ENCODE data around the gene INTS6L.
A peak's percentile ranks its signal among the peaks of the same experiment; 100 is the strongest.

Gene INTS6L

GRCh38 chrX:135541351-135541750 is 20.9 kb downstream of the INTS6L start:
- H3K27ac ChIP-seq: no peak overlapping the region

GRCh38 chrX:135543172-135543571 is 22.7 kb downstream of the INTS6L start:
- no peak overlapping the region for H3K27ac ChIP-seq
- TF ChIP-seq, protein P1, sequence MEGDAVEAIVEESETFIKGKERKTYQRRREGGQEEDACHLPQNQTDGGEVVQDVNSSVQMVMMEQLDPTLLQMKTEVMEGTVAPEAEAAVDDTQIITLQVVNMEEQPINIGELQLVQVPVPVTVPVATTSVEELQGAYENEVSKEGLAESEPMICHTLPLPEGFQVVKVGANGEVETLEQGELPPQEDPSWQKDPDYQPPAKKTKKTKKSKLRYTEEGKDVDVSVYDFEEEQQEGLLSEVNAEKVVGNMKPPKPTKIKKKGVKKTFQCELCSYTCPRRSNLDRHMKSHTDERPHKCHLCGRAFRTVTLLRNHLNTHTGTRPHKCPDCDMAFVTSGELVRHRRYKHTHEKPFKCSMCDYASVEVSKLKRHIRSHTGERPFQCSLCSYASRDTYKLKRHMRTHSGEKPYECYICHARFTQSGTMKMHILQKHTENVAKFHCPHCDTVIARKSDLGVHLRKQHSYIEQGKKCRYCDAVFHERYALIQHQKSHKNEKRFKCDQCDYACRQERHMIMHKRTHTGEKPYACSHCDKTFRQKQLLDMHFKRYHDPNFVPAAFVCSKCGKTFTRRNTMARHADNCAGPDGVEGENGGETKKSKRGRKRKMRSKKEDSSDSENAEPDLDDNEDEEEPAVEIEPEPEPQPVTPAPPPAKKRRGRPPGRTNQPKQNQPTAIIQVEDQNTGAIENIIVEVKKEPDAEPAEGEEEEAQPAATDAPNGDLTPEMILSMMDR (IDR thresholded peaks at IDR 0.05): no peak
- TF ChIP-seq ZFX (IDR thresholded peaks at IDR 0.05; ENCODE audit: borderline replicate concordance): no peak

More at GRCh38 chrX:135541351-135541750, 20.9 kb downstream of the INTS6L start:
- TF ChIP-seq, protein P1 (IDR thresholded peaks at IDR 0.05): no peak
- TF ChIP-seq ZFX (IDR thresholded peaks at IDR 0.05; ENCODE audit: borderline replicate concordance): no peak

DNA sequence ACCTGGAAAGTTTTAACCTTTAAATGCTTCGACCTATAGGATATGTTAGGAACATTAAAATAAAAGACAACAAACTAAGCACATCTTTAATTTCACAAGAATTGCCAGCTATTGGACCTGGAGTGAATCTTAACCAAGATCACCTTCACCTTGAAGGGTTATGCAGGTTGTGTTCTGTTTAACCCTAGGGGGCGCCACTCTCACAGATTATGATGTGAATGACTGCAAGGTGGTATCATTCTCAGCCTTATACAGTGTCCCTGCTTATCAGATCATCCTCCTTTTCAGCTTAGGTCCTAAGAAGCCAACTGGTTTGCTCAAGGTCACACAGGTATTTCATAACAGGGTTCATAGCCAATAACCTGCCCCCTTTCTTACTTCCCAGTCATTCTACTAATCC is 23.5 kb downstream of the INTS6L start:
- no peak overlapping the region; the same call in 1 of the 2 replicates for H3K27ac ChIP-seq
- no peak for TF ChIP-seq ZFX (IDR thresholded peaks at IDR 0.05; ENCODE audit: borderline replicate concordance)
- TF ChIP-seq, protein P1 (IDR thresholded peaks at IDR 0.05): peak; percentile 53

- no peak for TF ChIP-seq ZFX (IDR thresholded peaks at IDR 0.05; ENCODE audit: borderline replicate concordance)
- TF ChIP-seq, protein P1 (IDR thresholded peaks at IDR 0.05): peak; percentile 21; the same call in 1 of the 2 replicates
- no peak overlapping the region; the same call in 1 of the 2 replicates for H3K27ac ChIP-seq
These were observed 24.0 kb downstream of the INTS6L start for GRCh38 chrX:135544338-135544948.

GRCh38 chrX:135547767-135548166 is 27.3 kb downstream of the INTS6L start:
- TF ChIP-seq, protein P1 (IDR thresholded peaks at IDR 0.05): no peak
- H3K27ac ChIP-seq: no peak overlapping the region

DNA sequence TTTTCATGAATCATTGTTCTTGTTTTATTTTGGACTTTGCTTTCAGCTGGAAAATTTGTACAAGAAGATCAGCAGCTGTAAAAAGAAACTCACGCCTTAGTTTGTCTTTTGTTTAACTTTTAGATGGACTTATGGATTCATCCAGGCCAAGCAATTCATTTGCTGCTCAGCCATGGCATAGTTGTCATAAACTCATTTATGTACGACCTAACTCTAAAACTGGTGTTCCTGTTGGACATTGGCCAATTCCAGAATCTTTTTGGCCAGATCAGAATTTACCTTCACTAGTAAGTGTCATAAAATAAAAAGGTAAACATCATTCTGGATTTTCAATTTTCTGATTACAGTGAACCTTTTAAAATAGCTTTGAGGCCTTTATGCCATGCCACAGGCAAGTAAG is 29.1 kb downstream of the INTS6L start:
- no peak overlapping the region for H3K27ac ChIP-seq
- TF ChIP-seq, protein P1 (IDR thresholded peaks at IDR 0.05): no peak
- TF ChIP-seq ZFX (IDR thresholded peaks at IDR 0.05; ENCODE audit: borderline replicate concordance): no peak

DNA sequence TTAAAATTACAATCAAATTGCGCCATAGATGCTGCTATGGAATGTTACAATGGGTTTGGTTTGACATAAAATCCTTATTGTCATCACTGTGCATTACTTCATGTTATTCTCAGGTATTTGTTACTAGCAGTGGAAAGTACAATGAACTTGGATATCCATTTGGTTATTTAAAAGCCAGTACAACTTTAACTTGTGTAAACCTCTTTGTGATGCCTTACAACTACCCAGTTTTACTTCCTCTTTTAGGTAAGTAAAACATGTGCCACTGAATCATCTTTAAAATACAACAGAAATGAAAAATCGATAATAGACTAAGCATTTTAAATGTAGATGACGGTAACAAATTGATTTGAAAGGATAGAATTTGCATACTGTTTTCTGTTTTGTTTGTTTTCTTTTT is 35.6 kb downstream of the INTS6L start:
- TF ChIP-seq ZFX (IDR thresholded peaks at IDR 0.05; ENCODE audit: borderline replicate concordance): no peak
- TF ChIP-seq, protein P1 (IDR thresholded peaks at IDR 0.05): no peak
- no peak overlapping the region for H3K27ac ChIP-seq

Measured in 22Rv1 (cell line).